Astrocyte (in vitro differentiated cells and primary cell): Measurements from ENCODE around the gene ARHGAP6. TPM values are rescaled to one million over a fixed set of nuclear protein-coding genes. Genes with fewer than 3 reads are reported as not detected.
"Not testable (repeated sequence)": the region's sequence is repeated elsewhere in the genome, so short reads cannot be mapped to it uniquely, and the experiment has no call there.

ENCODE experiments used
- DNase-seq: peaks from one replicate; pipeline ENCODE4 v3.0.0-alpha.2; 2010; ENCODE audit warnings: low read depth
- FAIRE-seq: peaks from 2 replicates; lab custom pipeline; 2011; peaks lifted over from hg19 to GRCh38; lab: Jason Lieb, UNC
- H2AFZ ChIP-seq: 2 replicates; pipeline ENCODE4 v1.6.0; 2012; ENCODE audit warnings: low read depth, low read length, inconsistent platforms
- H3K27ac ChIP-seq: 2 replicates; pipeline ENCODE4 v1.5.1; 2011; ENCODE audit warnings: low read depth, low read length, inconsistent platforms
- H3K27me3 ChIP-seq: 2 replicates; pipeline ENCODE4 v1.6.0; 2011; ENCODE audit warnings: low read length, inconsistent platforms; ENCODE audit not compliant: insufficient read depth
- H3K36me3 ChIP-seq: 2 replicates; pipeline ENCODE4 v1.5.1; 2011; ENCODE audit warnings: low read length, inconsistent platforms; ENCODE audit not compliant: insufficient read depth
- H3K4me1 ChIP-seq: 2 replicates; pipeline ENCODE4 v1.5.1; 2011; ENCODE audit warnings: low read length, inconsistent platforms; ENCODE audit not compliant: insufficient read depth
- H3K4me2 ChIP-seq: 2 replicates; pipeline ENCODE4 v1.6.0; 2012; ENCODE audit warnings: low read length, inconsistent platforms
- H3K4me3 ChIP-seq: 2 replicates; pipeline ENCODE4 v1.5.1; 2011; ENCODE audit warnings: low read depth, mild to moderate bottlenecking, low read length, inconsistent platforms; ENCODE audit not compliant: insufficient read depth
- H3K79me2 ChIP-seq: 2 replicates; pipeline ENCODE4 v1.6.0; 2012; ENCODE audit warnings: mild to moderate bottlenecking, low read length, inconsistent platforms; ENCODE audit not compliant: insufficient read depth
- H3K9ac ChIP-seq: 2 replicates; pipeline ENCODE4 v1.6.0; 2012; ENCODE audit warnings: mild to moderate bottlenecking, low read length, inconsistent platforms
- H3K9me3 ChIP-seq: 2 replicates; pipeline ENCODE4 v1.5.1; 2012; ENCODE audit warnings: low read depth, mild to moderate bottlenecking, low read length, inconsistent platforms; ENCODE audit not compliant: insufficient read depth
- H4K20me1 ChIP-seq: 2 replicates; pipeline ENCODE4 v1.6.0; 2012; ENCODE audit warnings: low read length, inconsistent platforms; ENCODE audit not compliant: insufficient read depth
- H3K27ac Mint-ChIP-seq: one replicate; pipeline ENCODE4 v1.8.0; 2021; ENCODE audit warnings: mild to moderate bottlenecking, mixed read lengths; ENCODE audit not compliant: unreplicated experiment
- H3K27me3 Mint-ChIP-seq: one replicate; pipeline ENCODE4 v1.8.0; 2021; ENCODE audit warnings: low read depth, mixed read lengths; ENCODE audit not compliant: unreplicated experiment
- H3K36me3 Mint-ChIP-seq: one replicate; pipeline ENCODE4 v1.8.0; 2021; ENCODE audit warnings: low read depth, mixed read lengths; ENCODE audit not compliant: unreplicated experiment
- H3K4me1 Mint-ChIP-seq: one replicate; pipeline ENCODE4 v1.8.0; 2021; ENCODE audit warnings: low read depth, mixed read lengths; ENCODE audit not compliant: unreplicated experiment
- H3K4me3 Mint-ChIP-seq: one replicate; pipeline ENCODE4 v1.8.0; 2021; ENCODE audit warnings: mild to moderate bottlenecking, moderate library complexity, mixed read lengths; ENCODE audit not compliant: unreplicated experiment
- H3K9me3 Mint-ChIP-seq: one replicate; pipeline ENCODE4 v1.8.0; 2021; ENCODE audit warnings: mild to moderate bottlenecking, mixed read lengths; ENCODE audit not compliant: unreplicated experiment
- CTCF ChIP-seq: IDR thresholded peaks from 2 replicates; pipeline ENCODE4 v1.5.1; 2011; ENCODE audit warnings: low read depth, mild to moderate bottlenecking, inconsistent platforms, low read length, moderate library complexity; ENCODE audit not compliant: insufficient read depth
- EZH2 ChIP-seq: IDR thresholded peaks from 2 replicates; pipeline ENCODE4 v1.6.1; 2012; ENCODE audit warnings: mild to moderate bottlenecking, low read length, inconsistent platforms; ENCODE audit not compliant: insufficient read depth
- total RNA-seq: library from RNA; stranded (reverse); gene quantifications from 2 replicates; pipeline ENCODE4 v1.2.1, GENCODE V29; 2021

ARHGAP6 gene
- total RNA-seq, 1 donor from 2014 or later, result 0.30 TPM

- Mint-ChIP-seq H3K27ac (no peak overlapping the region), H3K9me3 (no peaks in the 10 kb centered on the region), H3K27me3 (no peaks in the 10 kb centered on the region), H3K4me1 (no peaks in the 10 kb centered on the region), H3K36me3 (no peaks in the 10 kb centered on the region), H3K4me3 (no peak overlapping the region)
- Histone ChIP-seq H3K4me2 (no peak overlapping the region), H2AFZ (no peak overlapping the region), H3K9ac (no peak overlapping the region), H3K4me1 (no peaks in the 10 kb centered on the region), H3K27ac (no peak overlapping the region), H4K20me1 (no peaks in the 10 kb centered on the region), H3K4me3 (no peak overlapping the region), H3K36me3 (no peaks in the 10 kb centered on the region), H3K79me2 (no peaks in the 10 kb centered on the region), H3K9me3 (no peaks in the 10 kb centered on the region), H3K27me3 (no peaks in the 10 kb centered on the region)
- FAIRE-seq (no peak), DNase-seq (no peak)
- no peak for TF ChIP-seq CTCF
- no peak for TF ChIP-seq EZH2
Measured at GRCh38 chrX:11528623-11529022, 137.1 kb downstream of the ARHGAP6 start.

GRCh38 chrX:11525685-11526084 lies 140.0 kb downstream of the ARHGAP6 start:
- Mint-ChIP-seq H3K4me3 (no peak overlapping the region), H3K36me3 (no peaks in the 10 kb centered on the region), H3K27ac (no peak overlapping the region), H3K27me3 (no peaks in the 10 kb centered on the region), H3K4me1 (no peaks in the 10 kb centered on the region), H3K9me3 (no peaks in the 10 kb centered on the region)
- no peaks in the 10 kb centered on the region for H4K20me1 ChIP-seq
- no peak overlapping the region for H2AFZ ChIP-seq
- no peak overlapping the region for H3K27ac ChIP-seq
- no peak overlapping the region for H3K9ac ChIP-seq
- no peaks in the 10 kb centered on the region for H3K79me2 ChIP-seq
- no peak overlapping the region for H3K4me3 ChIP-seq
- TF ChIP-seq EZH2 (no peak), CTCF (no peak)
- no peak overlapping the region for H3K4me2 ChIP-seq
- FAIRE-seq (no peak), DNase-seq (no peak)
- no peaks in the 10 kb centered on the region for H3K4me1 ChIP-seq
- no peaks in the 10 kb centered on the region for H3K27me3 ChIP-seq
- H3K36me3 ChIP-seq, result no peaks in the 10 kb centered on the region
- no peaks in the 10 kb centered on the region for H3K9me3 ChIP-seq

GRCh38 chrX:11519234-11519633 lies 146.5 kb downstream of the ARHGAP6 start:
- H3K27ac ChIP-seq, H3K27ac Mint-ChIP-seq, H3K79me2 ChIP-seq, H3K4me3 ChIP-seq, H3K9ac ChIP-seq, H3K27me3 Mint-ChIP-seq, DNase-seq, H3K4me1 ChIP-seq, H3K9me3 ChIP-seq, H4K20me1 ChIP-seq, H3K36me3 Mint-ChIP-seq, H3K4me1 Mint-ChIP-seq, H3K36me3 ChIP-seq, H3K9me3 Mint-ChIP-seq, H3K4me3 Mint-ChIP-seq, FAIRE-seq, H3K27me3 ChIP-seq, H2AFZ ChIP-seq, H3K4me2 ChIP-seq: not testable (repeated sequence)
